ENCODE measurements around the gene FGFR2.
"Not testable (repeated sequence)": the region's sequence is repeated elsewhere in the genome, so short reads cannot be mapped to it uniquely, and the experiment has no call there.

Gene FGFR2

GRCh38 chr10:121524157-121524817, 74.0 kb downstream of the FGFR2 start:
- DNase-seq (ENCODE audit: low read depth in 3 of 3) = no peak

GRCh38 chr10:121522831-121523230, 75.4 kb downstream of the FGFR2 start:
- no peak for DNase-seq (ENCODE audit: low read depth in 3 of 3)

GRCh38 chr10:121521794-121522556, 76.3 kb downstream of the FGFR2 start:
- DNase-seq (ENCODE audit: low read depth in 3 of 3) = no peak

- not testable (repeated sequence) for DNase-seq (ENCODE audit: low read depth in 3 of 3)
These were observed 77.7 kb downstream of the FGFR2 start for GRCh38 chr10:121520526-121520925.

- DNase-seq (ENCODE audit: low read depth in 3 of 3) = no peak
These were observed 78.2 kb downstream of the FGFR2 start for GRCh38 chr10:121519901-121520493.

- DNase-seq (ENCODE audit: low read depth in 3 of 3) = no peak
These were observed 78.8 kb downstream of the FGFR2 start for GRCh38 chr10:121519411-121519810.

- DNase-seq (ENCODE audit: low read depth in 3 of 3) = no peak
These were observed 79.9 kb downstream of the FGFR2 start for GRCh38 chr10:121518333-121518732.

- DNase-seq (ENCODE audit: low read depth in 3 of 3) = no peak
These were observed 82.0 kb downstream of the FGFR2 start for GRCh38 chr10:121516093-121516865.

GRCh38 chr10:121514141-121514865, 83.9 kb downstream of the FGFR2 start:
- DNase-seq (ENCODE audit: low read depth in 3 of 3) = no peak

GRCh38 chr10:121511943-121512342, 86.3 kb downstream of the FGFR2 start:
- no peak for DNase-seq (ENCODE audit: low read depth in 3 of 3)

GRCh38 chr10:121511460-121511859, 86.8 kb downstream of the FGFR2 start:
- no peak for DNase-seq (ENCODE audit: low read depth in 3 of 3)

- DNase-seq (ENCODE audit: low read depth in 3 of 3) = no peak
These were observed 88.0 kb downstream of the FGFR2 start for GRCh38 chr10:121510201-121510771.

- no peak for DNase-seq (ENCODE audit: low read depth in 3 of 3)
These were observed 88.4 kb downstream of the FGFR2 start for GRCh38 chr10:121509796-121510195.

- no peak for DNase-seq (ENCODE audit: low read depth in 3 of 3)
These were observed 89.1 kb downstream of the FGFR2 start for GRCh38 chr10:121509112-121509511.

- no peak for DNase-seq (ENCODE audit: low read depth in 3 of 3)
These were observed 94.6 kb downstream of the FGFR2 start for GRCh38 chr10:121503587-121504051.

- DNase-seq (ENCODE audit: low read depth in 3 of 3) = no peak
These were observed 96.4 kb downstream of the FGFR2 start for GRCh38 chr10:121501796-121502195.

GRCh38 chr10:121500701-121501332, 97.4 kb downstream of the FGFR2 start:
- no peak for DNase-seq (ENCODE audit: low read depth in 3 of 3)

- DNase-seq (ENCODE audit: low read depth in 3 of 3) = no peak
These were observed 100.5 kb downstream of the FGFR2 start for GRCh38 chr10:121497513-121498470.

GRCh38 chr10:121495719-121496118, 102.5 kb downstream of the FGFR2 start:
- DNase-seq (ENCODE audit: low read depth in 3 of 3) = no peak

All from stimulated activated CD4-positive, alpha-beta T cell treated with anti-CD3 and anti-CD28 coated beads, TNF-alpha, amount 100 ng/mL, for 24 hours (primary cell).